HG03460 (cell line): Measurements from ENCODE around the gene C9orf40.

Experiments used
- ATAC-seq: cut with Tn5 transposase; IDR thresholded peaks from one replicate; pipeline ENCODE4 v1.9.1; 2021; ENCODE audit not compliant: unreplicated experiment

C9orf40 gene

GRCh38 chr9:74942801-74943200, 9.9 kb downstream of the C9orf40 start:
- ATAC-seq: no peak

DNA sequence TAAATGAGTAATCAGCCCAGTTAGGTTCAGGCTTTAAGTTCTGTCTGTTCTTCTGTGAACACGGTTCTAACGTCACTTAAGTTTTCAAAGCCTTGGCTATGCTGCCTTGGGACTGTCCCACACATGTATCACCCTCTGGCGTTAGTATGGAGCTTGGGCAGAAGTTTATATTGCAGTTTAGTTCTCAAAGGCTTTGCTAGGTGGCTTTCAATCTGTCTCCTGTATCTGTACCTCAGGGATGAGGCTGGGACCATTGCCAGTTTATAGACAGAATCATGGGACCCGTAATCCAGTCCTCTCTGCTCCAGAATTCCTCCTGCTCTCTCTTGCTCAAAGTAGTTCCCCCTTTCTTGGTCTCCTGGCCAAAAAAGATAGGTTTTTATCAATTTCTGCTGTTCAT, 12.1 kb downstream of the C9orf40 start:
- no peak for ATAC-seq

- no peak for ATAC-seq
Observed at GRCh38 chr9:74935008-74935407, 17.7 kb downstream of the C9orf40 start.

- no peak for ATAC-seq
Observed at GRCh38 chr9:74921737-74922136, 31.0 kb downstream of the C9orf40 start.

GRCh38 chr9:74920944-74921626, 31.6 kb downstream of the C9orf40 start:
- ATAC-seq: no peak

GRCh38 chr9:74910036-74910435, 42.7 kb downstream of the C9orf40 start:
- no peak for ATAC-seq

GRCh38 chr9:74908665-74909064, 44.0 kb downstream of the C9orf40 start:
- no peak for ATAC-seq

- ATAC-seq: no peak
Observed at GRCh38 chr9:74907085-74907484, 45.6 kb downstream of the C9orf40 start.

GRCh38 chr9:74901001-74901400, 51.7 kb downstream of the C9orf40 start:
- no peak for ATAC-seq
